Measurements from ENCODE around the gene CSAD.

DNA sequence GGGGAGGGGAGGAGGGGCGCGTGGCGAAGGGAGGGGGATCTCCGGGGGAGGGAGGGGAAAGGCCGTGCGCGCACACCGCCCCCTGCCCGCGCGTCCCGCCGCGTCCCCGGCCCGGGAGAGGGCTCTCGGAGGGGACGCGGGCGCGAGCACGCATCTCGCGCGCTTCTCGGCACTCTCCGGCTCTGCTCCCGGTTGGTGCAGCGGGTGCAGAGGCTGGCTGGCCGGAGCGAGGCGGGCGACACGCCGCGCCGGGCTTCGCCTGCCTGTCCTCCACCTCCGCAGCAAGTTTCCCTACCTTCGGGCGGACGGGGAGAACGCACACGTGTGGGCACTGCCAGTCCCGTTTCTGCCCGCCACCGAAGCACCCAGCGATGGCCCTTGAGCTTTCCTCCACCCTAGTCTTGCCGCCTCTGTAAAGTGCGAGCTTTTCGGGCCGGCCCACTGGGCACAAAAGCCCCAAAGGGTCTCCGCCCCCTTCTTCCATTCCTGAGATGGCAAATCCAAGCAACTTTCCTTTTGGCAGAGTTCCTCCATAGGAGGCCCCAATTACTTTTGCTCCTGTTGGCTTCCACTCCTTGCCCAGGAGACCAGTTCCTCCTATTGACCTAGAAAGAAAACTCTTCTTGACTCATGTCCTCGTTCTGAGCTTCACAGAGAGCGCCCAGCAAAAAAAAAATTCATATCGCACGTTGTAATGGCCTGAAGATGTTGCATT lies 363 bp upstream of the CSAD start:
- TF ChIP-seq CTCF (IDR thresholded peaks at IDR 0.05): no peak
- no peak for TF ChIP-seq POLR2AphosphoS5 (IDR thresholded peaks at IDR 0.05; ENCODE audit: insufficient read depth in 1 of 2, low read depth in 1 of 2)
- TF ChIP-seq POLR2A (IDR thresholded peaks at IDR 0.05): no peak
